Measurements from ENCODE around the gene PERM1. TPM values are rescaled to one million over a fixed set of nuclear protein-coding genes. Genes with fewer than 3 reads are reported as not detected.
A peak's percentile ranks its signal among the peaks of the same experiment; 100 is the strongest.

Gene PERM1
- total RNA-seq, 1 experiment from 2014 or later: 0.81 TPM

- Histone ChIP-seq H4K20me1 (ENCODE audit: insufficient read depth) (peaks cover 8% of the 10 kb centered on the region), H2AFZ (no peak overlapping the region), H3K4me2 (no peak overlapping the region), H3K27ac (no peak overlapping the region), H3K27me3 (ENCODE audit: insufficient read depth, low read depth) (peaks cover 27% of the 10 kb centered on the region), H3K4me3 (no peak overlapping the region), H3K79me2 (ENCODE audit: low read depth) (no peaks in the 10 kb centered on the region), H3K9me3 (ENCODE audit: insufficient read depth, low read depth) (no peaks in the 10 kb centered on the region), H3F3A (ENCODE audit: insufficient read depth, low read depth) (peaks cover 21% of the 10 kb centered on the region; the same call in 1 of the 2 replicates), H3K36me3 (ENCODE audit: low read depth) (no peaks in the 10 kb centered on the region), H3K9me2 (ENCODE audit: insufficient read depth) (no peaks in the 10 kb centered on the region), H3K4me1 (replicated peaks; ENCODE audit: insufficient read depth) (peaks cover 17% of the 10 kb centered on the region)
- intact Hi-C loops (cut with micrococcal nuclease; ENCODE audit: unreplicated experiment): no loop called here
- ChIA-PET POLR2A (ENCODE audit: unreplicated experiment) (interaction anchor here (0.6 kb wide), 1 partner anchor 58 kb away, joined by 14 read pairs; no protein-coding TSS in a partner anchor), CTCF (no interaction called here)
- TF ChIP-seq CTCF (conservative IDR thresholded peaks at IDR 0.05) (no peak), EZH2 (IDR thresholded peaks at IDR 0.05; ENCODE audit: low read depth) (no peak)
- no TSS peak for BruUV-seq (replicated peaks)
- no peak for DNase-seq
These were observed 38.1 kb downstream of the PERM1 start for GRCh38 chr1:943545-944340.

- Histone ChIP-seq H4K20me1 (ENCODE audit: insufficient read depth) (peaks cover 8% of the 10 kb centered on the region), H3K4me1 (replicated peaks; ENCODE audit: insufficient read depth) (peaks cover 25% of the 10 kb centered on the region), H3K9me3 (ENCODE audit: insufficient read depth, low read depth) (no peaks in the 10 kb centered on the region), H3K4me2 (peak overlapping the region; percentile 79), H3K36me3 (ENCODE audit: low read depth) (no peaks in the 10 kb centered on the region), H3F3A (ENCODE audit: insufficient read depth, low read depth) (peaks cover 21% of the 10 kb centered on the region; the same call in 1 of the 2 replicates), H3K4me3 (no peak overlapping the region), H3K27me3 (ENCODE audit: insufficient read depth, low read depth) (peaks cover 27% of the 10 kb centered on the region), H2AFZ (no peak overlapping the region), H3K27ac (no peak overlapping the region), H3K9me2 (ENCODE audit: insufficient read depth) (no peaks in the 10 kb centered on the region), H3K79me2 (ENCODE audit: low read depth) (no peaks in the 10 kb centered on the region)
- CTCF ChIA-PET: interaction anchor here (0.6 kb wide), 2 partner anchors 22 to 40 kb away, joined by 3 read pairs; no protein-coding TSS in a partner anchor
- TF ChIP-seq EZH2 (IDR thresholded peaks at IDR 0.05; ENCODE audit: low read depth) (no peak), CTCF (conservative IDR thresholded peaks at IDR 0.05) (no peak)
- BruUV-seq (replicated peaks): no TSS peak
- intact Hi-C loops (cut with micrococcal nuclease; ENCODE audit: unreplicated experiment): no loop called here
- DNase-seq: no peak
- POLR2A ChIA-PET (ENCODE audit: unreplicated experiment): interaction anchor here (0.6 kb wide), 2 partner anchors 40 to 59 kb away, joined by 6 to 14 read pairs; no protein-coding TSS in a partner anchor
These were observed 38.9 kb downstream of the PERM1 start for GRCh38 chr1:942864-943533.

GRCh38 chr1:942411-942821 is 39.5 kb downstream of the PERM1 start:
- DNase-seq: no peak
- peak overlapping the region; percentile 79 for H3K4me2 ChIP-seq
- no peaks in the 10 kb centered on the region for H3K36me3 ChIP-seq (ENCODE audit: low read depth)
- H3K4me1 ChIP-seq (replicated peaks; ENCODE audit: insufficient read depth): peaks cover 27% of the 10 kb centered on the region
- ChIA-PET POLR2A (ENCODE audit: unreplicated experiment) (interaction anchor here (0.6 kb wide), 1 partner anchor 40 kb away, joined by 6 read pairs; no protein-coding TSS in a partner anchor), CTCF (interaction anchor here (0.6 kb wide), 2 partner anchors 22 to 41 kb away, joined by 3 read pairs; no protein-coding TSS in a partner anchor)
- H3K27me3 ChIP-seq (ENCODE audit: insufficient read depth, low read depth): peaks cover 27% of the 10 kb centered on the region
- no peaks in the 10 kb centered on the region for H3K79me2 ChIP-seq (ENCODE audit: low read depth)
- H2AFZ ChIP-seq: no peak overlapping the region
- peak overlapping the region; percentile 47; the same call in 1 of the 2 replicates for H3K4me3 ChIP-seq
- no peak overlapping the region for H3K27ac ChIP-seq
- no peaks in the 10 kb centered on the region for H3K9me2 ChIP-seq (ENCODE audit: insufficient read depth)
- H3K9me3 ChIP-seq (ENCODE audit: insufficient read depth, low read depth): no peaks in the 10 kb centered on the region
- TF ChIP-seq EZH2 (IDR thresholded peaks at IDR 0.05; ENCODE audit: low read depth) (no peak), CTCF (conservative IDR thresholded peaks at IDR 0.05) (no peak)
- H3F3A ChIP-seq (ENCODE audit: insufficient read depth, low read depth): peaks cover 21% of the 10 kb centered on the region; the same call in 1 of the 2 replicates
- peaks cover 8% of the 10 kb centered on the region for H4K20me1 ChIP-seq (ENCODE audit: insufficient read depth)
- intact Hi-C loops (cut with micrococcal nuclease; ENCODE audit: unreplicated experiment): no loop called here
- BruUV-seq (replicated peaks): no TSS peak
